Stimulated activated naive CD8-positive, alpha-beta T cell treated with anti-CD3 and anti-CD28 coated beads, Interleukin-15, Interleukin-2, amounts not matched to agents 100 ng/mL and 50 ng/mL, for 24 hours (primary cell): ENCODE measurements around the gene NBAS.

Experiments
- H3K27ac Mint-ChIP-seq: one replicate; pipeline ENCODE4 v1.8.0; 2021; ENCODE audit warnings: mild to moderate bottlenecking, mixed read lengths
- H3K27me3 Mint-ChIP-seq: one replicate; pipeline ENCODE4 v1.8.0; 2021; ENCODE audit warnings: mixed read lengths
- H3K36me3 Mint-ChIP-seq: one replicate; pipeline ENCODE4 v1.8.0; 2021; ENCODE audit warnings: low read depth, mixed read lengths
- H3K4me1 Mint-ChIP-seq: one replicate; pipeline ENCODE4 v1.8.0; 2021; ENCODE audit warnings: low read depth, mixed read lengths
- H3K4me3 Mint-ChIP-seq: one replicate; pipeline ENCODE4 v1.8.0; 2021; ENCODE audit warnings: mild to moderate bottlenecking, mixed read lengths
- H3K9me3 Mint-ChIP-seq: one replicate; pipeline ENCODE4 v1.8.0; 2021; ENCODE audit warnings: mixed read lengths

The NBAS gene

DNA sequence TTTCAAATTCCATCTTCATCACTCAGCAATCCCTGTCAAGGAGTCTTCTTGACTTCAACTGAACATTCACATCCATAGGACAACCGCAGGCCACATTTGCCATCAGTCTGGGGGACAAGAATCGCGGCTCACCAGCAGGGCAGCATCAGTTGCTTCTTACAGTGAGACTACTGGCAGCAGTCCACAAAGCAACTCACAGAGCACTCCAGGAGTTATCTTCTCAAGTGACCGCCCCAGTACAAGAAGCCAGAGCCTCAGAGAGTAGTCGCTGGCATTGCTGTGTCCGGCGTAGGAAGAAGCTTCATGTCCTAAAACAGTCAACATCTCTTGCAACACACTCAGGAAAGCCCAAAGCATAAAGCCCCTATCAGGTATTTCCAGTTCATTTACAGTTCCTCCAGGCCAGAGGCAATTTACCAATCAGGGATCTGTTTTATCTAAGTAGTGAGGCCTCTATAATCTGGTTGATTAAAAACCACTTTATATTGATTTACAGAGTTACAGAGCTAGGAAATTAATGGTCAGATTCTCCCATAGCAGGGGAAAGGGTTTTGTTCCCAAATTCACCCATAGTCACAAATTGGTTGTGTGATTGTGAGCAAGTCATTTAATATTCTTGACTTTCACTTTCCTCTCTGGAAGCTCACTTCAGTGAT lies 177.3 kb downstream of the NBAS start:
- Mint-ChIP-seq H3K9me3 (no peaks in the 10 kb centered on the region), H3K4me3 (no peak overlapping the region), H3K4me1 (peaks cover 3% of the 10 kb centered on the region), H3K36me3 (peaks cover 35% of the 10 kb centered on the region), H3K27ac (no peak overlapping the region), H3K27me3 (no peaks in the 10 kb centered on the region)

DNA sequence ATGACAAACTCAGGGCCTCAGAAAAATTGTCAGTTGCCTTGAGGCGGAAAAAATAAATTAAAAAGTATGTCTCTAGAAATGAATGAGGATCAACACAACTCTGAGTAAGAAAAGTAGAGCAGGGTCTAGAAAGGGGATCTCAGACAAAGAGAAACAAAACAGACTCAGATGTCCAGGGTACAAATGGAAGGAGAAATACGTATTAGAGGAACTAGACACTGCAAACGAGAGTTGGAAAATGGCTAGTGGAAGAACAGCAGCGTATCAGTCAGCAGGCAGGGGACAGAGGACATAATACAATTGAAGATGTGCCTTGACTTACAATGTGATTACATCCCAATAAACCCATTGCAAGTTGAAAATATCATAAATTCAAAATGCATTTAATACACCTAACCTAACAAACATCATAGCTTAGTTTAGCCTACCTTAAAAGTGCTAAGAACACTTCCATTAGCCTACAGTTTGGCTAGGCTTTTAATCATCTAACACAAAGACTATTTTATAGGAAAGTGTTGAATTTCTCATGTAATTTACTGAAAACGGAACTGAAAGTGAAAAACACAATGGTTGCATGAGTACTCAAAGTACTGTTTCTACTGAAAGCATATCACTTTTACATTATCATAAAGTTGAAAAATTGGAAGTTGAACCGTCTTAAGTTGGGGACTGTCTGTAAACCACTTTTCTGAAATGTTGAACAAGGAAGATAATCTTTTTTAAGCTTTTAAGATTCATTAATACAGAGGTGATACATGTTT lies 182.8 kb downstream of the NBAS start:
- H3K36me3 Mint-ChIP-seq: peaks cover 69% of the 10 kb centered on the region
- no peak overlapping the region for H3K4me3 Mint-ChIP-seq
- no peaks in the 10 kb centered on the region for H3K9me3 Mint-ChIP-seq
- H3K27me3 Mint-ChIP-seq: no peaks in the 10 kb centered on the region
- H3K4me1 Mint-ChIP-seq: peaks cover 13% of the 10 kb centered on the region
- H3K27ac Mint-ChIP-seq: peak overlapping the region; percentile 28

DNA sequence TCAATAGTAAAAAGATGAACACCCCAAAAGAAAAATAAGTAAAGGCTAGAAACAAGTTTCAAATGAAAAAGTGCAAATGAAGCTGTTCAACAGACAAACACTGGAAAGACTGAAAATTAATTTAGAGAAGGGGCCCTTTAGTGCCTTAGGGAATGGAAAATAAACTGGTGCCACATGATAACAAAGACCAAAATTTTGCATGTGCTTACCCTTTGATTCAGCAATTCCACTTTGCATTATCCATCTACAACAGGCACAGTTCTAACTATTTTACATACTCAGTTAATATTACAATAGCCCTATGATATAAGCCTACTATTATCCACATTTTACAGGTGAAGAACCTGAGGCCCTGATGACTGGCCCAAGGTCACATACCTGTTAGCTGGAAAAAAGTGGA lies 183.9 kb downstream of the NBAS start:
- no peak overlapping the region for H3K27ac Mint-ChIP-seq
- no peaks in the 10 kb centered on the region for H3K27me3 Mint-ChIP-seq
- H3K4me1 Mint-ChIP-seq: peaks cover 13% of the 10 kb centered on the region
- H3K36me3 Mint-ChIP-seq: peaks cover 69% of the 10 kb centered on the region
- no peak overlapping the region for H3K4me3 Mint-ChIP-seq
- no peaks in the 10 kb centered on the region for H3K9me3 Mint-ChIP-seq

GRCh38 chr2:15372019-15372418 lies 189.1 kb downstream of the NBAS start:
- H3K27ac Mint-ChIP-seq: no peak overlapping the region
- H3K27me3 Mint-ChIP-seq: no peaks in the 10 kb centered on the region
- H3K4me3 Mint-ChIP-seq: no peak overlapping the region
- no peaks in the 10 kb centered on the region for H3K9me3 Mint-ChIP-seq
- peaks cover 58% of the 10 kb centered on the region for H3K36me3 Mint-ChIP-seq
- H3K4me1 Mint-ChIP-seq: peaks cover 3% of the 10 kb centered on the region

DNA sequence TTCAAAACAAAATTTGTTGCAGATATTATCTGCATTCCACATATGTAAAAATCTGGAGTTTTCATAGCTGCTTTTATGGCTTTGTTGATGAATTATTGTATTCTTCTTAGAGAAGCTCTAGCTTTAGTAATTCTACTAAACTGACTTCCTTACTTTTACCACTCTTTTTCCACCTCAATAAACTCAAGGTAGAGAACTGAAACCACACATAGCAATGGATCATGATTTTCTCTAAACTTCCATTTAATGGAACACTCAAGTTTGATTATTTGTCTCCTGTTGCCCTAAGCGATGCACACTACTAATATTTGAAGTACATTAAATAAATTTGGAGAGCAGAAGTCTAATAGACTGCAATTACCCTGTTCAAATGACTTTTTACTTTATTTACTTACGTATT lies 192.0 kb downstream of the NBAS start:
- H3K4me1 Mint-ChIP-seq: peaks cover 3% of the 10 kb centered on the region
- peaks cover 61% of the 10 kb centered on the region for H3K36me3 Mint-ChIP-seq
- no peaks in the 10 kb centered on the region for H3K9me3 Mint-ChIP-seq
- no peak overlapping the region for H3K4me3 Mint-ChIP-seq
- H3K27me3 Mint-ChIP-seq: no peaks in the 10 kb centered on the region
- no peak overlapping the region for H3K27ac Mint-ChIP-seq

DNA sequence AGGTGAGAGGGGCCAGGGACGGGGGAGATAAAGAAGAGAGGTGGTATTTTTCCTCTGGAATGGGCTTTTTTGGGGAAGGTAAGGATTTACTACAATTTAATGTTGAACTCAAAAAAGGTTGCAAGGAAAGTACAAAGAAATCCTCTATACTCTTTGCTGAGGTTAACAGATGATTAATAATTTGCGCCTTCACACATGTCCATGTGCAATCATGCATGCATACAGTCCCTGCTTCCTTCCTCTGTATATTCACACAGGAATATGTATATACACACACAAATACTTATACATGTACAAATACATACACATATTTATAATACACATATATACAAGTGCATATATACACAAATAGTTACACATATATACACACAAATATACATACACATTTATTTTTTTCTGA lies 193.4 kb downstream of the NBAS start:
- no peak overlapping the region for H3K27ac Mint-ChIP-seq
- H3K9me3 Mint-ChIP-seq: no peaks in the 10 kb centered on the region
- H3K36me3 Mint-ChIP-seq: peaks cover 57% of the 10 kb centered on the region

DNA sequence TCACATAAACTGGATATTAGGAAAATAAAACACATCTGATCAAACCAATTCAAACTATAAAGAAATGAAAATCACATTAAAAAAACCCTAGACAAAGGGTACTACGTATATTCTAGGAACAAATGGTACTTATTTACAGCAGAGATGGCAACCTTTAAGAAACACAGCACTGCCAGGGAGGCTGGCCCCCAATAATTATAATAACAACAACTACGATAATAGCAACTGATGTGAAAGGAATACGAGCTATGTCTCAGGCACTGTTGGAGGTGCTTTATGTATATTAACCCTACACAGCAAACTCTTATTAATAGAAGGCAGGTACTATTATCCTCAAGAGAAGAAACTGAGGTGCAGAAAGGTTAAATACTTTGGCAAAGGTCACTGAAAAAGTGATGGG lies 193.9 kb downstream of the NBAS start:
- Mint-ChIP-seq H3K4me1 (peaks cover 3% of the 10 kb centered on the region), H3K9me3 (no peaks in the 10 kb centered on the region), H3K27me3 (no peaks in the 10 kb centered on the region), H3K27ac (no peak overlapping the region), H3K4me3 (no peak overlapping the region), H3K36me3 (peaks cover 52% of the 10 kb centered on the region)

More for the DNA sequence above, 193.4 kb downstream of the NBAS start:
- no peak overlapping the region for H3K4me3 Mint-ChIP-seq
- H3K4me1 Mint-ChIP-seq: peaks cover 3% of the 10 kb centered on the region
- no peaks in the 10 kb centered on the region for H3K27me3 Mint-ChIP-seq

DNA sequence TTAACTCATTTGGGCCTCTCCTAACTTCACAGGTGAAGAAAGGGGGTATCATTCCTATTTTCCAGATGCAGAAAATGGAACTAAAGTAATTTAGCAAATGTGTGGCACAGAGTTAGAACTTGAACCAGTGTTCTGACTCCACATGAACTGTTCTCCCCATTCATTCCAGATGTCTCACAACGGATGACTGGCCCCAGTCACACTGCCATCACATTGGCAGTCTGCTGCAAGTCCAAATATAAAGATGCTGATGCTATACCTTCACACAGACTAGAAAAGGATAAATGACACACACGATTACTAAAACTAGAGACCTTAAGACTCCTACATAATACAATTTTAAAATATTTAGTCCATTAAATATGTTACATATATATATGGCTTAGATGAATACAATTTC lies 195.7 kb downstream of the NBAS start:
- Mint-ChIP-seq H3K27ac (no peak overlapping the region), H3K36me3 (peaks cover 50% of the 10 kb centered on the region), H3K27me3 (no peaks in the 10 kb centered on the region), H3K4me3 (no peak overlapping the region), H3K9me3 (no peaks in the 10 kb centered on the region), H3K4me1 (peaks cover 3% of the 10 kb centered on the region)

GRCh38 chr2:15364561-15364960 lies 196.6 kb downstream of the NBAS start:
- Mint-ChIP-seq H3K27me3 (no peaks in the 10 kb centered on the region), H3K27ac (no peak overlapping the region), H3K4me1 (peaks cover 3% of the 10 kb centered on the region), H3K4me3 (no peak overlapping the region), H3K9me3 (no peaks in the 10 kb centered on the region), H3K36me3 (peaks cover 50% of the 10 kb centered on the region)

DNA sequence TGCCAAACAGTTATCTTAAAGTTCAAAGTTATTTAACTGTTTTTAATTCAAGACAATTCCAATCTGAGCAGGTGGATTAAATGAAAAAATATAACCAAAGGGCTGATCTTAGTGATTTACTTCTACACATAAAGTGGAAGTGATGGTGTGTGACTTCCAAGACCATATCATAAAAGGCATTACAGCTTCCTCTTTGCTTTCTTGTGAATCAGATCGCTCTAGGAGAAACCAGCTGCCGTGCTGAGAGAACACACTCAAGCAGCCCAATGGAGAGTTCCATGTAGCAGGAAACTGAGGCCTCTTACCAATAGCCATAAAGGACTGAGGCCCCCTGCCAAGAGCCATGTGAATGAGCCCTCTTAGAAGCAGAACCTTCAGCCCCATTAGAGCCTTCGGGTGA lies 197.4 kb downstream of the NBAS start:
- Mint-ChIP-seq H3K4me3 (no peak overlapping the region), H3K27ac (no peak overlapping the region), H3K27me3 (no peaks in the 10 kb centered on the region), H3K9me3 (no peaks in the 10 kb centered on the region), H3K4me1 (no peaks in the 10 kb centered on the region), H3K36me3 (peaks cover 55% of the 10 kb centered on the region)

GRCh38 chr2:15363142-15363541 lies 198.0 kb downstream of the NBAS start:
- Mint-ChIP-seq H3K27ac (no peak overlapping the region), H3K9me3 (no peaks in the 10 kb centered on the region), H3K4me3 (no peak overlapping the region), H3K36me3 (peaks cover 56% of the 10 kb centered on the region), H3K4me1 (no peaks in the 10 kb centered on the region), H3K27me3 (no peaks in the 10 kb centered on the region)

- Mint-ChIP-seq H3K36me3 (peaks cover 58% of the 10 kb centered on the region), H3K27ac (no peak overlapping the region), H3K27me3 (no peaks in the 10 kb centered on the region), H3K4me1 (no peaks in the 10 kb centered on the region), H3K9me3 (no peaks in the 10 kb centered on the region), H3K4me3 (no peak overlapping the region)
Observed at GRCh38 chr2:15359716-15360531, 201.2 kb downstream of the NBAS start.

GRCh38 chr2:15357922-15358321 lies 203.2 kb downstream of the NBAS start:
- Mint-ChIP-seq H3K4me1 (no peaks in the 10 kb centered on the region), H3K27ac (no peak overlapping the region), H3K4me3 (no peak overlapping the region), H3K27me3 (no peaks in the 10 kb centered on the region), H3K9me3 (no peaks in the 10 kb centered on the region), H3K36me3 (peaks cover 56% of the 10 kb centered on the region)

GRCh38 chr2:15357186-15357585 lies 203.9 kb downstream of the NBAS start:
- H3K4me1 Mint-ChIP-seq: no peaks in the 10 kb centered on the region
- H3K36me3 Mint-ChIP-seq: peaks cover 63% of the 10 kb centered on the region
- H3K27ac Mint-ChIP-seq: peak overlapping the region; percentile 56
- H3K9me3 Mint-ChIP-seq: no peaks in the 10 kb centered on the region
- H3K27me3 Mint-ChIP-seq: no peaks in the 10 kb centered on the region
- H3K4me3 Mint-ChIP-seq: no peak overlapping the region

DNA sequence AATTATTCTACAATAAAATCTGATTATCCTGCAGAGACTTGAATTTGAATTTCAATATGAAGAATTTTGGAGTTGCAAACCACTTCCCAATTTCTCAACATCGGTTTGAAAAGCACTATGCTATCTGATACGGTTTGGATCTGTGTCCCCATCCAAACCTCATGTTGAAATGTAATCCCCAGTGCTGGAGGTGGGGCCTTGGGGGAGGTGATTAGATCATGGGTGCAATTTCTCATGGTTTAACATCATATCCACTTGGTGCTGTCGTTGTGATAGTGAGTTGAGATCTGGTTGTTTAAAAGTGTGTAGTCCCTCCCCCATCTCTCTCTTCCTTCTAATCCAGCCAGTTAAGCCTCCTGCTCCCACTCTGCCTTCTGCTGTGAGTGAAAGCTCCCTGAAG lies 205.7 kb downstream of the NBAS start:
- Mint-ChIP-seq H3K36me3 (peaks cover 72% of the 10 kb centered on the region), H3K4me3 (no peak overlapping the region), H3K27ac (no peak overlapping the region), H3K27me3 (no peaks in the 10 kb centered on the region), H3K4me1 (no peaks in the 10 kb centered on the region), H3K9me3 (no peaks in the 10 kb centered on the region)
